ENCODE results near the gene RMI2.

DNA sequence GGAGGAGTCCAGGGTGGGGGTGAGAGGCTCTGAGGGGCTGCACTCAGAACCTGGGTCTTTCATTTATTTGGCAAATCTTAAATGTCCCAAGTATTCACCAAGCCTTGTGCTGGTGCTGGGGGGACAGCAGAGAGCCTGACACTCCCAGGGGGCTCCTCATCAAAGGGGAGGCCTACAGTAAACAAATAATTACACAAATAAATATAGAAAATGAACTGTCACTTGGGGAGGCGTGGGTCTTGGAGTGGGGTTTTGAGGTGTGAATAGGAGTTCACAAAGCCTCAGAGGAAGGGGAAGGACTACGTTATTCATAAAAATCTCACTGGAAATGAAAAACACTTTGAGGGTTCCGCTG lies 48.9 kb upstream of the RMI2 start:
- TF ChIP-seq, protein P1, sequence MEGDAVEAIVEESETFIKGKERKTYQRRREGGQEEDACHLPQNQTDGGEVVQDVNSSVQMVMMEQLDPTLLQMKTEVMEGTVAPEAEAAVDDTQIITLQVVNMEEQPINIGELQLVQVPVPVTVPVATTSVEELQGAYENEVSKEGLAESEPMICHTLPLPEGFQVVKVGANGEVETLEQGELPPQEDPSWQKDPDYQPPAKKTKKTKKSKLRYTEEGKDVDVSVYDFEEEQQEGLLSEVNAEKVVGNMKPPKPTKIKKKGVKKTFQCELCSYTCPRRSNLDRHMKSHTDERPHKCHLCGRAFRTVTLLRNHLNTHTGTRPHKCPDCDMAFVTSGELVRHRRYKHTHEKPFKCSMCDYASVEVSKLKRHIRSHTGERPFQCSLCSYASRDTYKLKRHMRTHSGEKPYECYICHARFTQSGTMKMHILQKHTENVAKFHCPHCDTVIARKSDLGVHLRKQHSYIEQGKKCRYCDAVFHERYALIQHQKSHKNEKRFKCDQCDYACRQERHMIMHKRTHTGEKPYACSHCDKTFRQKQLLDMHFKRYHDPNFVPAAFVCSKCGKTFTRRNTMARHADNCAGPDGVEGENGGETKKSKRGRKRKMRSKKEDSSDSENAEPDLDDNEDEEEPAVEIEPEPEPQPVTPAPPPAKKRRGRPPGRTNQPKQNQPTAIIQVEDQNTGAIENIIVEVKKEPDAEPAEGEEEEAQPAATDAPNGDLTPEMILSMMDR (IDR thresholded peaks at IDR 0.05) = no peak
- TF ChIP-seq POLR2A (IDR thresholded peaks at IDR 0.05) = no peak
